HG02798 (cell line): ENCODE measurements around the gene NAV3.

ENCODE experiments used
- ATAC-seq: cut with Tn5 transposase; IDR thresholded peaks from one replicate; pipeline ENCODE4 v1.9.1; 2021; ENCODE audit warnings: mild to moderate bottlenecking; ENCODE audit not compliant: unreplicated experiment, poor library complexity

The NAV3 gene

GRCh38 chr12:78035901-78036606 is 205.4 kb downstream of the NAV3 start:
- ATAC-seq, result no peak

- ATAC-seq, result no peak
Observed at GRCh38 chr12:78036874-78037273, 206.2 kb downstream of the NAV3 start.

GRCh38 chr12:78037707-78038106 is 207.0 kb downstream of the NAV3 start:
- no peak for ATAC-seq

- ATAC-seq, result no peak
Observed at GRCh38 chr12:78038541-78038940, 207.8 kb downstream of the NAV3 start.

GRCh38 chr12:78038986-78039385 is 208.3 kb downstream of the NAV3 start:
- ATAC-seq, result no peak

- no peak for ATAC-seq
Observed at GRCh38 chr12:78040111-78040510, 209.4 kb downstream of the NAV3 start.

GRCh38 chr12:78050790-78051189 is 220.1 kb downstream of the NAV3 start:
- ATAC-seq, result no peak

GRCh38 chr12:78055545-78055944 is 224.9 kb downstream of the NAV3 start:
- ATAC-seq, result no peak

GRCh38 chr12:78057075-78057474 is 226.4 kb downstream of the NAV3 start:
- no peak for ATAC-seq

- no peak for ATAC-seq
Observed at GRCh38 chr12:78060186-78060585, 229.5 kb downstream of the NAV3 start.

- no peak for ATAC-seq
Observed at GRCh38 chr12:78062786-78063185, 232.1 kb downstream of the NAV3 start.

- ATAC-seq, result no peak
Observed at GRCh38 chr12:78081590-78082314, 251.1 kb downstream of the NAV3 start.

- ATAC-seq, result no peak
Observed at GRCh38 chr12:78085542-78086182, 255.0 kb downstream of the NAV3 start.

- ATAC-seq, result no peak
Observed at GRCh38 chr12:78086553-78087362, 256.1 kb downstream of the NAV3 start.

- ATAC-seq, result no peak
Observed at GRCh38 chr12:78087363-78087675, 256.6 kb downstream of the NAV3 start.

GRCh38 chr12:78088391-78088832 is 257.7 kb downstream of the NAV3 start:
- ATAC-seq, result peak; percentile 56

- ATAC-seq, result no peak
Observed at GRCh38 chr12:78090266-78090665, 259.6 kb downstream of the NAV3 start.

GRCh38 chr12:78095623-78096022 is 264.9 kb downstream of the NAV3 start:
- no peak for ATAC-seq

- no peak for ATAC-seq
Observed at GRCh38 chr12:78096909-78097597, 266.4 kb downstream of the NAV3 start.

- ATAC-seq, result no peak
Observed at GRCh38 chr12:78099806-78100205, 269.1 kb downstream of the NAV3 start.
